ENCODE results near the gene PACSIN2. TPM values are rescaled to one million over a fixed set of nuclear protein-coding genes. Genes with fewer than 3 reads are reported as not detected.

The PACSIN2 gene
- total and polyA plus RNA-seq, 2 of the 13 experiments (the other 11 are each of a cell fraction or from before 2014, with no cell fraction given) = 54.1 to 68.8 TPM

GRCh38 chr22:42939941-42940653 is 74.9 kb downstream of the PACSIN2 start (continued):
- TF ChIP-seq ZNF292 (CRISPR knock-in tag; IDR thresholded peaks at IDR 0.05; ENCODE audit: borderline replicate concordance, low read depth) = peak; percentile 42; the same call in 1 of the 2 replicates
- TF ChIP-seq, protein P1, sequence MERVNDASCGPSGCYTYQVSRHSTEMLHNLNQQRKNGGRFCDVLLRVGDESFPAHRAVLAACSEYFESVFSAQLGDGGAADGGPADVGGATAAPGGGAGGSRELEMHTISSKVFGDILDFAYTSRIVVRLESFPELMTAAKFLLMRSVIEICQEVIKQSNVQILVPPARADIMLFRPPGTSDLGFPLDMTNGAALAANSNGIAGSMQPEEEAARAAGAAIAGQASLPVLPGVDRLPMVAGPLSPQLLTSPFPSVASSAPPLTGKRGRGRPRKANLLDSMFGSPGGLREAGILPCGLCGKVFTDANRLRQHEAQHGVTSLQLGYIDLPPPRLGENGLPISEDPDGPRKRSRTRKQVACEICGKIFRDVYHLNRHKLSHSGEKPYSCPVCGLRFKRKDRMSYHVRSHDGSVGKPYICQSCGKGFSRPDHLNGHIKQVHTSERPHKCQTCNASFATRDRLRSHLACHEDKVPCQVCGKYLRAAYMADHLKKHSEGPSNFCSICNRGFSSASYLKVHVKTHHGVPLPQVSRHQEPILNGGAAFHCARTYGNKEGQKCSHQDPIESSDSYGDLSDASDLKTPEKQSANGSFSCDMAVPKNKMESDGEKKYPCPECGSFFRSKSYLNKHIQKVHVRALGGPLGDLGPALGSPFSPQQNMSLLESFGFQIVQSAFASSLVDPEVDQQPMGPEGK (CRISPR knock-in tag; IDR thresholded peaks at IDR 0.05) = peak; percentile 71
- no peak for TF ChIP-seq ZNF33B (CRISPR knock-in tag; IDR thresholded peaks at IDR 0.05)
- TF ChIP-seq, protein P2, sequence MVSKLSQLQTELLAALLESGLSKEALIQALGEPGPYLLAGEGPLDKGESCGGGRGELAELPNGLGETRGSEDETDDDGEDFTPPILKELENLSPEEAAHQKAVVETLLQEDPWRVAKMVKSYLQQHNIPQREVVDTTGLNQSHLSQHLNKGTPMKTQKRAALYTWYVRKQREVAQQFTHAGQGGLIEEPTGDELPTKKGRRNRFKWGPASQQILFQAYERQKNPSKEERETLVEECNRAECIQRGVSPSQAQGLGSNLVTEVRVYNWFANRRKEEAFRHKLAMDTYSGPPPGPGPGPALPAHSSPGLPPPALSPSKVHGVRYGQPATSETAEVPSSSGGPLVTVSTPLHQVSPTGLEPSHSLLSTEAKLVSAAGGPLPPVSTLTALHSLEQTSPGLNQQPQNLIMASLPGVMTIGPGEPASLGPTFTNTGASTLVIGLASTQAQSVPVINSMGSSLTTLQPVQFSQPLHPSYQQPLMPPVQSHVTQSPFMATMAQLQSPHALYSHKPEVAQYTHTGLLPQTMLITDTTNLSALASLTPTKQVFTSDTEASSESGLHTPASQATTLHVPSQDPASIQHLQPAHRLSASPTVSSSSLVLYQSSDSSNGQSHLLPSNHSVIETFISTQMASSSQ (IDR thresholded peaks at IDR 0.05; ENCODE audit: low read depth) = no peak
- TF ChIP-seq, protein P2 (CRISPR knock-in tag; IDR thresholded peaks at IDR 0.05; ENCODE audit: borderline replicate concordance) = no peak
- TF ChIP-seq, protein P3, sequence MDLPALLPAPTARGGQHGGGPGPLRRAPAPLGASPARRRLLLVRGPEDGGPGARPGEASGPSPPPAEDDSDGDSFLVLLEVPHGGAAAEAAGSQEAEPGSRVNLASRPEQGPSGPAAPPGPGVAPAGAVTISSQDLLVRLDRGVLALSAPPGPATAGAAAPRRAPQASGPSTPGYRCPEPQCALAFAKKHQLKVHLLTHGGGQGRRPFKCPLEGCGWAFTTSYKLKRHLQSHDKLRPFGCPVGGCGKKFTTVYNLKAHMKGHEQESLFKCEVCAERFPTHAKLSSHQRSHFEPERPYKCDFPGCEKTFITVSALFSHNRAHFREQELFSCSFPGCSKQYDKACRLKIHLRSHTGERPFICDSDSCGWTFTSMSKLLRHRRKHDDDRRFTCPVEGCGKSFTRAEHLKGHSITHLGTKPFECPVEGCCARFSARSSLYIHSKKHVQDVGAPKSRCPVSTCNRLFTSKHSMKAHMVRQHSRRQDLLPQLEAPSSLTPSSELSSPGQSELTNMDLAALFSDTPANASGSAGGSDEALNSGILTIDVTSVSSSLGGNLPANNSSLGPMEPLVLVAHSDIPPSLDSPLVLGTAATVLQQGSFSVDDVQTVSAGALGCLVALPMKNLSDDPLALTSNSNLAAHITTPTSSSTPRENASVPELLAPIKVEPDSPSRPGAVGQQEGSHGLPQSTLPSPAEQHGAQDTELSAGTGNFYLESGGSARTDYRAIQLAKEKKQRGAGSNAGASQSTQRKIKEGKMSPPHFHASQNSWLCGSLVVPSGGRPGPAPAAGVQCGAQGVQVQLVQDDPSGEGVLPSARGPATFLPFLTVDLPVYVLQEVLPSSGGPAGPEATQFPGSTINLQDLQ (CRISPR knock-in tag; IDR thresholded peaks at IDR 0.05) = no peak
- TF ChIP-seq FOXA1 (IDR thresholded peaks at IDR 0.05) = no peak
- TF ChIP-seq FOXA1 (CRISPR knock-in tag; IDR thresholded peaks at IDR 0.05) = peak; percentile 93
- TF ChIP-seq, protein P4, sequence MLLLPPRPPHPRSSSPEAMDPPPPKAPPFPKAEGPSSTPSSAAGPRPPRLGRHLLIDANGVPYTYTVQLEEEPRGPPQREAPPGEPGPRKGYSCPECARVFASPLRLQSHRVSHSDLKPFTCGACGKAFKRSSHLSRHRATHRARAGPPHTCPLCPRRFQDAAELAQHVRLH (CRISPR knock-in tag; IDR thresholded peaks at IDR 0.05; ENCODE audit: borderline replicate concordance, low read depth) = peak; percentile 38; the same call in 1 of the 2 replicates
- TF ChIP-seq, protein P5, sequence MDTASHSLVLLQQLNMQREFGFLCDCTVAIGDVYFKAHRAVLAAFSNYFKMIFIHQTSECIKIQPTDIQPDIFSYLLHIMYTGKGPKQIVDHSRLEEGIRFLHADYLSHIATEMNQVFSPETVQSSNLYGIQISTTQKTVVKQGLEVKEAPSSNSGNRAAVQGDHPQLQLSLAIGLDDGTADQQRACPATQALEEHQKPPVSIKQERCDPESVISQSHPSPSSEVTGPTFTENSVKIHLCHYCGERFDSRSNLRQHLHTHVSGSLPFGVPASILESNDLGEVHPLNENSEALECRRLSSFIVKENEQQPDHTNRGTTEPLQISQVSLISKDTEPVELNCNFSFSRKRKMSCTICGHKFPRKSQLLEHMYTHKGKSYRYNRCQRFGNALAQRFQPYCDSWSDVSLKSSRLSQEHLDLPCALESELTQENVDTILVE (CRISPR knock-in tag; IDR thresholded peaks at IDR 0.05) = peak; percentile 67; the same call in 1 of the 2 replicates
- TF ChIP-seq TBL1XR1 (IDR thresholded peaks at IDR 0.05; ENCODE audit: borderline replicate concordance, low read length, partially characterized antibody) = no peak
- TF ChIP-seq ZNF275 (CRISPR knock-in tag; IDR thresholded peaks at IDR 0.05; ENCODE audit: borderline replicate concordance) = no peak
- TF ChIP-seq ZSCAN29 (CRISPR knock-in tag; conservative IDR thresholded peaks at IDR 0.05) = no peak; the same call in 1 of the 2 replicates
- TF ChIP-seq POLR2A (IDR thresholded peaks at IDR 0.05; ENCODE audit: insufficient read depth in 1 of 2, low read depth in 2 of 2, low read length in 2 of 2) = no peak
- no peak for TF ChIP-seq ZNF512 (CRISPR knock-in tag; IDR thresholded peaks at IDR 0.05)
